Glomerular endothelial cell (primary cell): ENCODE measurements around the gene GNB2. TPM values are rescaled to one million over a fixed set of nuclear protein-coding genes. Genes with fewer than 3 reads are reported as not detected.

ENCODE experiments used
- DNase-seq: peaks from one replicate; pipeline ENCODE4 v3.0.0-alpha.2; 2011; ENCODE audit warnings: low read depth, low spot score; ENCODE audit errors: extremely low read depth
- total RNA-seq: library from RNA; depleted of rRNA; stranded (reverse); fragments of >200 nt; gene quantifications from 2 replicates; pipeline ENCODE4 v1.2.3, GENCODE V29; 2015

Gene GNB2
- total RNA-seq, 1 donor from 2014 or later: 318 TPM

DNA sequence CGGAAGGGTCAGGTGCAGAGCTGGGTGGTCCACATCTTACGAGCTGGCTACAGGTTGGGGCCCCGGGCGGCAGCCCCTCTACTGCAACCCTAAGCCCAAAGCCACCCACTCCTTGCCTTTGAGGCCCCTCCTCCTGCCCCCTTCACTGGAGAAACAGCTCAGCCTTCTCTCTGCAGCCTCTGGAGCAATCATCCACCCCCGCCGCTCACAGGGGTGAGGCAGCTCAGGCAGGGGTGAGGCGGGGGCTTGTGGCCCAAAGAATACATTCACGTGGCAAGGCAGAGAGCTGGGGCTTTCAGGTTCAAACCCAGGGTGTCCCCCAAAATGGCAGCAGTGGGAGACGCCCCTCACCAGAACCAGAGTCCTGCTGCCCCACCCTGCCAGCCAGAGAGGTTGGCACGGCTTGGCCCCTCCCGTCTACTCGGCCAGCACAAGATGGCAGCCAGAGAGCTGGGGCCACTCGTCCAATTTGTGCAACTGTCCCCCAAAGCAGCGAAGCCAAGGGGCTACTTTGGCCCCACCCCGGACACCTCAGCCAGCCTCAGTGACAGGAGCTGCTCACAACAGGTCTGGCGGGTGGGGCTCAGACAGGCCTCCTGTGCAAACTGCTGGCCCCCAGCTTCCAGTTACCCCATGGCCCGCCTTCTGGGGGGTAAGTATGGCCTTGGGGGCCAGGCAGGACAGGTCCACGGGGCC is 7.2 kb downstream of the GNB2 start:
- DNase-seq: no peak

GRCh38 chr7:100681491-100682227 is 8.1 kb downstream of the GNB2 start:
- no peak for DNase-seq

- no peak for DNase-seq
Measured at GRCh38 chr7:100682228-100682741, 8.7 kb downstream of the GNB2 start.

DNA sequence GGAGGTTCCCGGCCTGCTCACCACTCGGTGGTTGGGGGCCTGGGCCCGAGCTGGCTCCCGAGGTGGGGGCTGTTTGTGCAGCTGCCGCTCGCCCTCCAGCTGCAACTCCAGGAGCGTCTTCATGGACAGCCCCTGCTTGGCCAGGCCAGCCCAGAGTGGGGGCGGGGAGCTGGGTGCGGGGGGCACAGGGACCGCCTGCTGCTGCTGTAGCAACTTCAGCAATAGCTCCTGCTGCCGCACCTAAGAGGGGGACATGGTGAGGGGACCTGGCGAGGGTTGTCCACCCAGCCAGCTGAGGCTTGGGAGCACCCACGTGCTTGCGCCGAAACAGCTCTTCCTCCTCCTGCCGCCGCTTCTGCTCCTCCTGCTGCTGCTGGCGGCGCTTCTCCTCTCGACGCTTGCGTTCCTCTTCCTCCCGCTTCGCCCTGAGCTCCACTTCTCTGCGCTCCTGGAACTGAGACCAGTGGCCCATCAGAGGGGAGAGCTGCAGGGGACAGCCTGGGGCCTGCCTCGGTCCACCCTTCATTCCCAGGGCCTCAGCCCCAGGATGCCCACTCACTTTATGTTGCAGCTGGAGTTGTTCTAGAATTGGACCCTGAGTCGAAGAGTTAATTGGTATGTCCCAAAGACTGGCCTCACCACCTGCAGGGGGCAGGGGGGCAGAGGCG is 9.6 kb downstream of the GNB2 start:
- no peak for DNase-seq

GRCh38 chr7:100683659-100684533 is 10.4 kb downstream of the GNB2 start:
- DNase-seq: no peak

DNA sequence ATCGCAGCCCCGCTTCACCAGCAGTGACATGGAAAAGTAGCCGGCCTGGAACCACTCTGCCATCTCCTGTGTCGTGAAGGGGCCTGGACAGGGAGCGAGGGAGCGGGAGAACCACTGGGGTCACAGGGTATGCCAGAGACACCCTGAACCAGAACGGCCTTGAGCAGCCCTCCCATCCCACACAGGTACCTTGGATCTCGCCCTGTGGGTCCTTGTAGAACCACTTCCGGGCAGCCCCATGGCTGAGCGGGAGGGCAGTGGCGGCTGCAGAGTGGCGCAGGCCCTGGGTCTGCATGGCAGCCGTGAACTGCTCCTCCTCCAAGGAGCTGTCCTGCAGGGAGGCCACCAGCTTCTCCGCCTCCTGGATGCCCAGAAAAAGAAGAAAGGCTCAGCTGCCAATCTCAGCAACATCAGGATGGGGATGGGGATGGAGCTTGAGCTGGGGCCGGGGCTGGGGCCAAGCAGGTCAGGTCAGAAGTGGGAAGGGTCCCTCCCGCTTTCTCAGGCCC is 11.0 kb downstream of the GNB2 start:
- no peak for DNase-seq

DNA sequence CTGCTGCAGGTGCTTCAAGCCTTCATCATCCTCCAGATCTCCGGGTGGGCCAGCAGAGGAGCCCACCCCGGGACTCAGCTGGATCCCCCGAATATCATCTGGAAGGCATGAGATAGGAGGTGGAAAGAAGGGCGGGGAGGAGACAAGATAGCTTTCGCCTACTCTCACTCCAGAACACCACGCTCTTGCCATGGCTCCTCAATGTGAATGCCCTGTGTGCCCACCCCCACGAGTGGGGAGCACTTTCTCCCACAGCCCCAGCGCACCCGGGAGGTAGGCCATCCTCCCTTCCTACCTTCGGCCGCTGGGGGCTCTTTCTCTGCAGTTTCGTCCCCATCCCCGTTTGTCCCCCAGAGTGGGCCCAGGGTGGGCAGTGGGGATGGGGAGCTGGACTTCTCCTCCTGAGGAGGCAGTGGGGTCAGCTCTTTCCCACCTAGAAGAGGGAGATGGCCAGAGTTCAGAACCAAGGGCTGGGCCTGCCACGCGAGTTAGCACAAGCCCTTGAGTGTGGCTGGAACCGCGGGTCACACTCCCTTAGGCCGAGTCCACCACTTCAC is 11.6 kb downstream of the GNB2 start:
- no peak for DNase-seq

GRCh38 chr7:100685631-100686145 is 12.1 kb downstream of the GNB2 start:
- DNase-seq: no peak

GRCh38 chr7:100686201-100686821 is 12.8 kb downstream of the GNB2 start:
- DNase-seq: no peak

- DNase-seq: no peak
Measured at GRCh38 chr7:100686822-100687211, 13.3 kb downstream of the GNB2 start.

DNA sequence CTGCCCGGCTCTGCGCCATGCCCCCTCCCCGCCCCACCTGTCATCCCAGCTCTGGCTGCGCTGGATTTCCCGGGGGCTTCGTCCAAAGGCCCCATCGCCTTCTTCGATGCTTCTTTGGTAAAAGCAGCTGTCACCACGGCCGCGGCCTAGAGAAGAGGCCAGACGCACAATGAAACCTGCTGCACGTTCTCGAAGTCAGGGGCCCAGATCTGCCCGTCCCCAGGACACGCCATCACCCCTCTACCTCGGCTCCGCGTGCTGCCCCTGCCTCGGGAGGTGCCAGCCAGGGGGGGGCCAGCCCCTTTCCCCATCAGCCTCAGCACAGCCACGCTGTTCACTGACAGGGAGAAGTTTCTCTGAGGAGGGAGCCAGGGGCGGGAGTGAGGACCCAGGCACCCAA is 13.7 kb downstream of the GNB2 start:
- no peak for DNase-seq

- DNase-seq: no peak
Measured at GRCh38 chr7:100687751-100688300, 14.3 kb downstream of the GNB2 start.

DNA sequence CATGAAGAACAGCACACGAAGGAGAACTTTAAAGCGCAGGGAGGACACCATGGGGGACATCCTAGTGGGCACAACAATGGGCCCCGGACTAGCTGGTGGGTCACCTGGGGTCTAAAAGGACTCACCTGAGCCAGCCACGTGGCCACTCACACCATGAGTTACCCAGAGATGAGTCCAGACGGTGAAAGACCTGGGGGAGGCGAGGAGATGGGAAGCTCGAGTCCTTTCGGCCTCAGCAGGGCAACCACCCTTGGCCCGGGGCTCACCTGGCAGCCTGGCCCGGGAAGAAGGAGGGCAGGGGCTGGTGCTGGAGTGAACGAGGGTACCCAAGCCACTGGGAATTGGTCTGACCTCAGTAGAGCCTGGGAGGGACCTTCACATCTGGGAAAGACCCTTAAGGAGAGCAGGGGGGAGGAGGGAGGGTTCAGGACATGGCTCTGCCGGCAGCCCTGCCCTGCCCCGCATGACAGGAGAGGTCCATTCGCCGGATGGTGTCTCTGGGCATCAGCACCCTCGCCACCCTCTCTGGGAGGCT is 14.9 kb downstream of the GNB2 start:
- DNase-seq: no peak

DNA sequence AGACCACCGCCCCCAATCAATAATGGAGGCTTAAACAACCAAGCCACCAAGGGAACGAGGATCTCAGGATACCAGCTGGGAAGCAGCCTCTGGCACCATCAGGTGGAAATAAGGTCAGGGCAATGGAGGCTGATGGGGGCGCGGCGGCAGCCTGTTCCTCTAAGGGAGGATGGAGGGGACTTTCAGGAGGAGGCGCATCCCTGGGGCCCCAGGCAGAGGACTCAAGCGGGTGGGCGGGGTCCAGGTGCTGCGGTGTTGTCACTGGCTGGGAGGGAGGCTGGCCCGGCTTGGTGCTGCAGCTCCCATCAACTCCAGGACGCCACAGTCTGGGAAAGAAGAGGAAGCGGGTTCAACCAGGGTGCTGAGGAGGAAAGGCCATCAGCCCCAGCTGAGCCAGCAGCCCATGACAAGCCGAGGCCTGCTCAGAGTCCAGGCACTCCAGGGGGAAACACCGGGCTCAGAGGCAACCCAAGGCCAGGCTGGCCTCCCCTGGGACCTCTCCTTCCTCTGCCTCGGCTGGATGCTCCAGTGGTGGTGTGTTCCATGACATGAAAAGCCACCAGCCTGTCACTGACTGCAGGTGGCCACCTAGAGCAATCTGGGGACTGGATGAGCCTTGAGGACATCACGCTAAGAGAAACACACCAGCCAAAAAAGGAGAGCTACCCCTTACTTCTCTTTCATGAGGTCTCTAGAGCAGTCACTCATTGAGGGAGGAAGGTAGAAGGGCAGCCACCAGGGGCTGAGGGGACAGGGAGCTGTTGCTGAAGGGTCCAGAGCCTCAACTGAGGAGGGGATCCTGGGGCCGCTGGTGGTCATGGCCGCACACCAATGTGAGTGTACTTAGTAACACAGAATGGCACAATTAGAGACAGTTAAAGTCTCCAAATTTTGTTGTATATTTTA is 15.9 kb downstream of the GNB2 start:
- no peak for DNase-seq

GRCh38 chr7:100691676-100692577 is 18.4 kb downstream of the GNB2 start:
- DNase-seq: no peak

GRCh38 chr7:100692578-100692961 is 19.0 kb downstream of the GNB2 start:
- DNase-seq: no peak
